ENCODE measurements around the gene ZBTB43.
A peak's percentile ranks its signal among the peaks of the same experiment; 100 is the strongest.

Gene ZBTB43

GRCh38 chr9:126859111-126859510, 54.3 kb downstream of the ZBTB43 start:
- DNase-seq (ENCODE audit: low spot score): no peak

DNA sequence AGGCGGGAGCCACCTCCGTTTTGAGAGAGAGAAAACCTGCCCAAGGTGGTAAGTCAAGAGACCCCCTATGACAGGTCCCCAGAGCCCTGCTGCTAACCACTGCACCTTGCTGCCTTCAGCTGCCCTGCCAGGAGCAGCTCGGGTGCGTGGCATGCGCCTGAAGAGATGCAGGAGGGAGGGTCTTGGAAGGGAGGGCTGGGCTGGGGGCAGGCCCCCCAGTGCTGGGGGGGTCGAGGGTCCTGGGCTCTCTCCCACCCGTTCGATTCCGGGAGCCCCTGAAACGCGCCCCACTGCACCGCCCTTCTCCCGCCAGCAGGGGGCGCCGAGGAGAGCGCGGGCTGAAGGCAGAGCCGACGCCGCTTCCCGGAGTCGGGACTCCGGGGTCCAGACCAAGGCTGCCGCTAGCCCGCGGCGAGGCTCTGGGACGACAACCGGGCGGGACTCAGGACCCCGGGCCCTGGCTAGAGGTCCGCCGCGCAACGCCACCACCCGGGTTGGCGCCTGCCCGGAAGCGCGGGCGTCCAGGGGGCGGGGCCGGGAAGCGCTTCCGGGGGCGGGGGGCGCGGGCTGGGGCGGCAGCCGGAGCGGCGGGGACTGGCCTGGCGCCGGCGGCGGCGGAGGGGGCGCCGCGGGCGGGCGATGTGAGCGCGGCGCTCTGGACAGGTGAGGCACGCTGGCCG, 55.4 kb downstream of the ZBTB43 start, which contains the start of gene ZBTB34:
TSS of gene ZBTB34 (plus strand) at position 563 of the 680 bp plus-strand sequence. CDS start 18,761 bp downstream, outside the sequence.
- DNase-seq (ENCODE audit: low spot score): peak; percentile 82

- peak; percentile 17 for DNase-seq (ENCODE audit: low spot score)
Observed at GRCh38 chr9:126860757-126861466, 56.1 kb downstream of the ZBTB43 start.

DNA sequence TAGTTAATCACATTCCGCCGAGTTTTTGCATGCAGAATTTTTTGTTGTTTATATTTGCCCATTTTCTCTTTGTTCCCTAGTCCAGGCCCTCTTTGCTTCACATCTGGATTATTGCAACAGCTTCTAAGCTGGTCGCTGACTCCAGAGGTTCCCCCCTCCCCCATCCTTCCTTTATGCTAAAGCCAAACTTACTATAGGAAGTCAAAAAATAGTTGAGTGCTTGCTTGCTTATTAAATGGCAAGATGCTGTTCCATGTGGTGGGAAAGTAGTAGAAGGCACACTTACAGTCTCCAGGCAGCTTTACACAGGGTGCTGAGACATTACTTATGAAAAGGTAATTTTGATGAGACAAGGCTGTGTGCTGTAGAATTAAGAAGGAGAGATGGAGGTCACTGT, 56.9 kb downstream of the ZBTB43 start:
- DNase-seq (ENCODE audit: low spot score): no peak

GRCh38 chr9:126862104-126862761, 57.4 kb downstream of the ZBTB43 start:
- DNase-seq (ENCODE audit: low spot score): no peak

DNA sequence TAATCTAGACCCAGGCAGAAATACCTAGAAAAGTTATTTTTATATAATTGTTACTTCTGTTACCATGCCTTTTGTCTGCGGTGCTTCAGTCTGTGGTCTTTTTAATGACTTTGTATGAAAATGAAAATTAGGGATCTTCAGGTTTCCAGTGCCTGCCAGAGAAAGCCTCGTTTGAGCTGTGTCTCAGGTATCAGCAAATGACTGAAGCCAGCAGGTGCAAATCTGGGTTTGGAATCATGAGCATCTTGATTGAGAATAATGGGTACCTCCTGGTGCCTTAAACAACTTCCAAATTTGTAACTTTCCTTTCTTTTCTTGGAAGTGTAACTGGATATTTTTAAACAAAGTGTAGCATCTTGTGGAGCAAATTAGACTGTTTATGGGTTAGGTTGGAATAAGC, 59.9 kb downstream of the ZBTB43 start:
- no peak for DNase-seq (ENCODE audit: low spot score)

DNA sequence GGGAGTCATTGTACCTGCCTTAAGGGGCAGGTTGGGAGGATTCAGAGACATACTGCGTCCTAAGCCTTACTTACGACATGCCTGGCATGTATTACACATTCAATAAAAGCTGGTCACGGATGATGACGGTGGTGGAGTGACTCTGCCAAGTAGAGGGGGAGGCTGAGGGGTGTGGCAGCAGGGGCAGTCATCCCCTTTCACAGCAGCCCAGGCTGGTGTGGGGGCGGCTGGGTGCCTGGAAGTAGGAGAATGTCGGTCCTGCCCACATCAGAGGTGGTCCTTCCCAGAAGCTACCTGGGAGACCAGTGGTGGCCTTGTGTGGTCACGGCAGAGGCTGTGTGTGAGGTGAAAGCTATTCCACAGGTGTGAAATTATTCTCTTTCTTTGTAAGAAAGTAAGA, 64.5 kb downstream of the ZBTB43 start:
- no peak for DNase-seq (ENCODE audit: low spot score)

DNA sequence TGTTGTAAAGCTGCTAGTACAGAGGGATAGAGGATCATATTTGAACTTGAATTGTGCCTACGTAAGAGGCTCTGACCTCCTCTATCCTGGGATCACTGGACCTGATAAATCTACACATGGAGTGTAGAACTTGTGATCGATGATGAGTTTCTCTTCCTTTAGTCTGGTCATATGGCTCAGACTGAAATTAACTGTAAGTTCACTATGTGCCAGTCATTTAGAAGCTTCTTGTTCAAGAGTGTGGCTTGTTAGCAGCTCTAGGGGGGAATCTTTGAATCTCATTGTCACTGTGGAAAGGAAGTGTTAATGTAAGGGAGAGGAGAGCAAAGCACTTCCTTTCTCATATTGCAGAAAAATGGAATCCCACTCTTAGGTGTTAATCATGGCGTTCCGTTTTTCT, 67.7 kb downstream of the ZBTB43 start:
- DNase-seq (ENCODE audit: low spot score): no peak

GRCh38 chr9:126874546-126875314, 69.9 kb downstream of the ZBTB43 start:
- DNase-seq (ENCODE audit: low spot score): no peak

DNA sequence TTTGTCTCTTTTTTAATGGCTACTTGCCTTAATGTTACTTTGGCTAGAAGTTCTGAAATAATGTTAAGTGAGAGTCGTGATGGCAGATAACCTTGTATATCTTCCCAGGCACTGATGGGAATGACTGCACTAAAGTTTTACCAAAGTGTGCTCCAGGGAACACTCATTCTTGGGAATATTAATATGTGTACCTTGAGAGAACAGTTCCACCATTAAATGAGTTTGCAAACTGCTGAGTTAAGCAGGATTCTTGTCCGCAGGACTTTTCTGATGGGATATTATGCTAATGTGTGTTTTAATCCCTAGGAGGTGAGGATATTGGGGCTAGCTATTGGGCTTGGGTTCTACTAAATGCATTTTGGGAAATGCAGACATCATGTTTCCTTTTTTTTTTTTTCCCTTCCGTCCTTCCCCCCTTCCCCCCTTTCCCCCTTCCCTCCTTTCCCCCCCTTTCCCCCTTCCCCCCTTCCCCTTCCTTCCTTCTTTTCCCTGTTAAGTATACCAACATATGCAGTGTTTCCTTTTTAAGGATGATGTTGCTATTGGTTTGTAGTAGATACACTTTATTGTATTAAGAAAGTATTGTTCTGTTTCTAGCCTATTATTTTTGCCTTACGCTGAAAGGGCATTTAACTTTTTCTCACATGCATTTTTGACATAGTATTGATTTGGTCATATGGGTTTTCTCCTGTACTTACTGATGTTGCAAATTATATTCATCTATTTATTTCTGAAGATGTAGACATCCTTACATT, 71.1 kb downstream of the ZBTB43 start:
- no peak for DNase-seq (ENCODE audit: low spot score)

- DNase-seq (ENCODE audit: low spot score): no peak
Observed at GRCh38 chr9:126876531-126876930, 71.7 kb downstream of the ZBTB43 start.

DNA sequence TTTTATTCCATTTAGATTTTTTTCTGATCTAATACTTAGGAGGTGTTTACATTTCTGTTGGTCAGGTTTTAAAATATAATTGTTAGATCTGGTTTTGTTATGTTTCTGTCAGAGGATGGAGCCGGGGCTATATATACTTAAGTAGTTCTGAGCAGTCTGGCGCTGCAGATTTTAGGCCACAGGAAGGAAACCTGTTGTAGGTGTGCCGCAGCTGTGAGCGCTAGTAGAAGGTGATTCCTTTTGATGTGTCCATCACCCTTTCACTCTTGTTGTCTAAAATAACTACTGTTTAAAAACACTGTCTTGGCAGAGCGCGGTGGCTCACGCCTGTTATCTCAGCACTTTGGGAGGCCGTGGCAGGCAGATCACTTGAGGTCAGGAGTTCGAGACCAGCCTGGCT, 72.6 kb downstream of the ZBTB43 start:
- DNase-seq (ENCODE audit: low spot score): no peak

- DNase-seq (ENCODE audit: low spot score): no peak
Observed at GRCh38 chr9:126879288-126879687, 74.4 kb downstream of the ZBTB43 start.

DNA sequence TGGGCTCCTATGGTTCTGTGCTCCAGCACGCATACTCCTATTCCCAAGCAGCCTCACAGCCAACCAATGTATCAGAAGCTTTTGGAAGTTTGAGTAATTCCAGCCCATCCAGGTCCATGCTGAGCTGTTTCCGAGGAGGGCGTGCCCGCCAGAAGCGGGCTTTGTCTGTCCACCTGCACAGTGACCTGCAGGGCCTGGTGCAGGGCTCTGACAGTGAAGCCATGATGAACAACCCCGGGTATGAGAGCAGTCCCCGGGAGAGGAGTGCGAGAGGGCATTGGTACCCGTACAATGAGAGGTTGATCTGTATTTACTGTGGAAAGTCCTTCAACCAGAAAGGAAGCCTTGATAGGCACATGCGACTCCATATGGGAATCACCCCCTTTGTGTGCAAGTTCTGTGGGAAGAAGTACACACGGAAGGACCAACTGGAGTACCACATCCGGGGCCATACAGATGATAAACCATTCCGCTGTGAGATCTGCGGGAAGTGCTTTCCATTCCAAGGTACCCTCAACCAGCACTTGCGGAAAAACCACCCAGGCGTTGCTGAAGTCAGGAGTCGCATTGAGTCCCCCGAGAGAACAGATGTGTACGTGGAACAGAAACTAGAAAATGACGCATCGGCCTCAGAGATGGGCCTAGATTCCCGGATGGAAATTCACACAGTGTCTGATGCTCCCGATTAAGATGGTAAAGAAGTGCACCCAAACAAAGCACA, 75.5 kb downstream of the ZBTB43 start:
- no peak for DNase-seq (ENCODE audit: low spot score)

DNA sequence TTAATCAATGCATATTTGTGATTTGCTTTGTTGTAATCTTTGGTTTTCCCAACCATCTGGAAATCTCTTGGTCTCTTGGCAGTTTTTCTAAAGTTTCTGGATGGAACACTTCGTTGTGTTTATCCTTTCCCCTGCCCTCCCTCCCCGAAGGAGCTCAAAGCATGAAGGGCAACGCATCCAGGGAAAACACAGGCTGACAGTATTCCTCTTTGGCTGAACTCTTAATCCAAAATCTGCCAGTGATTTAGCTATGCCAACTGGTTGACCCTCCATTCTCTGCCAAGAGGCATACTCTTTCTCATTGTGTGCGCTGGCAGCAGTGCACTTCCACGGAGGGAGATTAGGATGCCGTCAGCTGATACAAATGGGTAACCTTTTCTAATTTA, 76.1 kb downstream of the ZBTB43 start:
- DNase-seq (ENCODE audit: low spot score): no peak

DNA sequence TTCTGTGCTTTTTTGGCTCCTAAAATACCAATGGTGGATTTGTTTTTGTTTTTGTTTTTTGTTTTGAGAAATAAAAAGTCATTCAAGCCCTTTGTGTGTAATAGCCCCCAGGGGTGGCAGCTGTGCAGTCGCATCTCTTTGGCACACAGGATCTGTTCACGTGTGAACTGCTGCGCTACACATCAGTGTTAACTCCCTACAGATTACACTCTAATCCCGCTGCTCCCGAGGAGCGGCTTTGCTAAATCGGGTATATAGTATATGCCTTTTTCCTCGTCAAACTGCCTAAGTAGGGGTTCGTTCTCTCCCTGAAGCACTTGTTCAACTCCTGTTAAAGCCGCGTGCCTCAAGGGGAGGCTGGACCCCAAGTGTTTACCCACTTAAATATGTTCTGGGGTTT, 77.9 kb downstream of the ZBTB43 start:
- DNase-seq (ENCODE audit: low spot score): no peak

DNA sequence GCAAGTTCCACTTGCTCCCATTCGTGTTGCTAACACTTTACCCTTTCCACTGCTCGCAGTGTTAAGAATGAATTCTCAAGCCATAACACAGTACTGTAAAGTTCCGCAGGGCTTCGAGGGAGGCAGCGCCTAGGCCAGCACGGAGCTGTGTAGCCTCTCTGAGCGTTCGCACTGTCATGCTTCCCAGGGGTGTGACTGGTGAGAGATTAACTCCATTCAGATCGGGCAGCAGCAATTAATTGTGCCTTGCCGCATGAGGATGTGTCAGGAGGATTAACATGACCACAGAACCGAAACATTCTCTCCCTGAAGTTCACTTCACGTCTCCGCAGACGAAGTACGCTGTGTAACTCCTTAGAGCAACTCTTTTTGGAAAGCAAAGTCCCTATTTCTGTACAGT, 78.8 kb downstream of the ZBTB43 start:
- DNase-seq (ENCODE audit: low spot score): no peak

DNA sequence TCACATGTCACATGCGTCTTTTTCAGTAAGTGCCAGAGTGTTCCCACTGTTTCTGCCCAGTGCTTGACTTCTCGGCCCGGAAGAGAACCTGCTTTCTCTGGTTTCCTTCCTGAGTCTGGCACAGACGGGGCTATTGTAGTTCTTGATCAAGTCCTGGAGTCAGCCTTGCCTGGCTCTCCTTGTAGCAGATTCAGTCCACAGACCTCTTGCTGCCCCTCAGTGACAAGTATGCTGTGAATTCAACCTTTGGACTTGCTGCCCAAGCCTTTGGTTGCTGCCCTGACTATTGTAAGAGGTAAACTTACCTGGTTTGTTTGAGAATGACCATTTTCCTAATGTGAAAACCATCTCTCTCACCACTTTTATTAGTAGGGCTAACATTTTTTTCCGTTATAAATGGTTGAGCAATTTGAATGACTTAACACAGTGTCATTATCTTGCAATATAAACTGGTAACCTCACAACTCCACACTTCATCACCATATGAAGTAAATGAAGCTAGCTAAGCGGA, 80.3 kb downstream of the ZBTB43 start:
- DNase-seq (ENCODE audit: low spot score): no peak

DNA sequence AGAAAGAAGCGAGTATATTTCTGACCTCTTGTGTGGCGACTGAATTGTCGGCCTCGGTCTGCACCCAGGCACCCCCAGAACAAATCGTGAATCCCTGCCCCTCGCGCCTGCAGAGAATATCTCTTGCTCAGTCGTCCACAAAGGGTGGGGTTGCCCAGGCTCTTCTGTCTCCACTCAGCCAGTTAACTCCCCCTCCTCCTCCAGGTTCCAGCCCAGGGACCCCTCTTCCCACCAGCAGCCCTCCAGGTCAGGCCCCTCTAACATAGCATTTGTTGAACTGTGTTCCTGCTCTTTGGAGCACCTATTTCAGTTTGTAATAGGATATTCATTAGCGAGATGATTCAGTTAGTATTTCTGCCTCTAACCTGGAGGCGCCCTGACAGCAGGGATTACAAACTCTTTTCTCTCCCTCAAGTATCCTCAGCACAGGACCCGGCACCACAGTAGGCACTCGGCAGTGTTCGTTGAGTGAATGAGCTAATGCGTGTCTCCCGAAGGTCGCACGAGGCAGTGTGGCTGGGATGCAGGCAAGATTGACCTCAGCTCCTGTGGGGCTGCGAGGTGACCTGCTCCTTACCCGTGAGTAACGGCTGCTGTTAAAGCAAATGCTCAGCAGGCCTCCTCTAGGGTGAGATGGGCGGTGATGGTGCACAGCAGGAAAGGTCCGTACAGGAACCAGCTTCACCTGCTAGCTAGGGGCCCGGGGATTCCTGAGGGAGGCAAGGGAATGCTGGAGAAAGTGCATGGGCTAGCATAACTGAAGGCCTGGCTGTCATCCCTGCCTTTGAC, 81.4 kb downstream of the ZBTB43 start:
- no peak for DNase-seq (ENCODE audit: low spot score)

GRCh38 chr9:126886897-126887296, 82.1 kb downstream of the ZBTB43 start:
- DNase-seq (ENCODE audit: low spot score): no peak
